HepG2 (cell line): Measurements from ENCODE around the gene PEX11B. TPM values are rescaled to one million over a fixed set of nuclear protein-coding genes. Genes with fewer than 3 reads are reported as not detected.

Experiments used
- ARNTL ChIP-seq: sonication (generic); formaldehyde crosslinking; IDR thresholded peaks from 2 replicates; pipeline ENCODE4 v1.4.0; 2020; ENCODE audit warnings: mild to moderate bottlenecking, missing genetic modification reagents
- BORCS8-MEF2B ChIP-seq: sonication (generic); formaldehyde crosslinking; IDR thresholded peaks from 2 replicates; pipeline ENCODE4 v1.8.0; 2022; ENCODE audit warnings: mild to moderate bottlenecking, missing genetic modification reagents
- CREB3 ChIP-seq: sonication (generic); formaldehyde crosslinking; IDR thresholded peaks from 2 replicates; pipeline ENCODE4 v1.5.0; 2020; ENCODE audit warnings: missing genetic modification reagents
- DRAP1 ChIP-seq: IDR thresholded peaks from 2 replicates; pipeline ENCODE4 v1.6.1; 2016; ENCODE audit warnings: missing genetic modification reagents, missing compliant biosample characterization
- MEIS2 ChIP-seq: sonication (generic); formaldehyde crosslinking; IDR thresholded peaks from 2 replicates; pipeline ENCODE4 v1.9.0; 2021; ENCODE audit warnings: mild to moderate bottlenecking, missing genetic modification reagents
- PCBP1 ChIP-seq: fragments of 200-400 bp; formaldehyde crosslinking; IDR thresholded peaks from 2 replicates; pipeline ENCODE4 v1.6.1; 2017; ENCODE audit warnings: mild to moderate bottlenecking, low read depth, low read length, borderline replicate concordance
- POGK ChIP-seq: sonication (generic); formaldehyde crosslinking; conservative IDR thresholded peaks from 2 replicates; pipeline ENCODE4 v1.8.0; 2022; ENCODE audit warnings: mild to moderate bottlenecking, moderate library complexity, missing genetic modification reagents
- RNF2 ChIP-seq: fragments of 450-650 bp; conservative IDR thresholded peaks from 2 replicates; pipeline ENCODE4 v1.6.1; 2016; ENCODE audit warnings: low read depth
- TMF1 ChIP-seq: sonication (generic); formaldehyde crosslinking; IDR thresholded peaks from 2 replicates; pipeline ENCODE4 v1.8.1; 2022; ENCODE audit warnings: low read depth, missing genetic modification reagents
- ZC3H4 ChIP-seq: sonication (generic); formaldehyde crosslinking; IDR thresholded peaks from 2 replicates; pipeline ENCODE4 v1.4.0; 2020; ENCODE audit warnings: missing genetic modification reagents, borderline replicate concordance
- ZFP82 ChIP-seq: sonication (generic); formaldehyde crosslinking; IDR thresholded peaks from 2 replicates; pipeline ENCODE4 v1.5.1; 2020; ENCODE audit warnings: mild to moderate bottlenecking, missing genetic modification reagents, borderline replicate concordance
- ZFY ChIP-seq: sonication (generic); formaldehyde crosslinking; IDR thresholded peaks from 2 replicates; pipeline ENCODE4 v1.4.0; 2020; ENCODE audit warnings: missing genetic modification reagents
- ZHX1 ChIP-seq: sonication (generic); formaldehyde crosslinking; IDR thresholded peaks from 2 replicates; pipeline ENCODE4 v1.8.1; 2022; ENCODE audit warnings: low read depth, mild to moderate bottlenecking, missing genetic modification reagents
- ZNF124 ChIP-seq: sonication (generic); formaldehyde crosslinking; IDR thresholded peaks from 2 replicates; pipeline ENCODE4 v1.4.0; 2020; ENCODE audit warnings: missing genetic modification reagents
- ZNF382 ChIP-seq: sonication (generic); formaldehyde crosslinking; IDR thresholded peaks from 2 replicates; pipeline ENCODE4 v1.5.0; 2020; ENCODE audit warnings: missing genetic modification reagents, mild to moderate bottlenecking, borderline replicate concordance
- ZNF687 ChIP-seq: sonication (generic); formaldehyde crosslinking; IDR thresholded peaks from 2 replicates; pipeline ENCODE4 v1.5.1; 2020; ENCODE audit warnings: mild to moderate bottlenecking, missing genetic modification reagents, moderate library complexity
- ZNF746 ChIP-seq: sonication (generic); formaldehyde crosslinking; IDR thresholded peaks from 2 replicates; pipeline ENCODE4 v1.8.0; 2022; ENCODE audit warnings: mild to moderate bottlenecking, missing genetic modification reagents
- ZNF766 ChIP-seq: sonication (generic); formaldehyde crosslinking; IDR thresholded peaks from 2 replicates; pipeline ENCODE4 v1.5.0; 2020; ENCODE audit warnings: missing genetic modification reagents, borderline replicate concordance
- ZSCAN9 ChIP-seq: IDR thresholded peaks from 2 replicates; pipeline ENCODE4 v1.6.1; 2016; ENCODE audit warnings: borderline replicate concordance
- polyA plus RNA-seq, 8 experiments: library from polyadenylated mRNA; depleted of rRNA in 3 of 8; stranded (reverse) in 7 of 8; unstranded in 1 of 8; fragments of >200 nt; fragmentation: Illumina TruSeq in 4 of 8; extraction: Trizol in 4 of 8; gene quantifications; 2 replicates each; pipeline versions ENCODE4 v1.2.1 to v1.2.3, GENCODE V29; 2011 to 2016; ENCODE audit warnings: low read depth in 4 of 8, missing spikeins in 1 of 8, mixed read lengths in 1 of 8; ENCODE audit not compliant: insufficient read depth in 1 of 8
- total RNA-seq, 5 experiments: library from RNA; depleted of rRNA; stranded (reverse); fragments of >200 nt; fragmentation: Illumina TruSeq; extraction: Trizol; gene quantifications; 2 replicates each; pipeline ENCODE4 v1.2.3, GENCODE V29; 2016; ENCODE audit warnings: low read depth in 1 of 5

PEX11B gene
- total and polyA plus RNA-seq, 2 of the 13 experiments (the other 11 are each of a cell fraction or from before 2014, with no cell fraction given) = 21.6 to 48.4 TPM

- TF ChIP-seq ZNF746 (CRISPR knock-in tag) = no peak
- TF ChIP-seq MEIS2 = no peak
- TF ChIP-seq ZNF382 = no peak
- no peak for TF ChIP-seq PCBP1
- TF ChIP-seq ZFP82 = no peak
- TF ChIP-seq ZNF687 (CRISPR knock-in tag) = peak; percentile 90
- TF ChIP-seq ZNF766 (CRISPR knock-in tag) = no peak
- peak; percentile 37; the same call in 1 of the 2 replicates for TF ChIP-seq ZSCAN9 (CRISPR knock-in tag)
- no peak; the same call in 1 of the 2 replicates for TF ChIP-seq ZNF124 (CRISPR knock-in tag)
- TF ChIP-seq ZHX1 (CRISPR knock-in tag) = peak; percentile 70; the same call in 1 of the 2 replicates
- TF ChIP-seq ZC3H4 (CRISPR knock-in tag) = no peak
- TF ChIP-seq POGK (CRISPR knock-in tag) = no peak; the same call in 1 of the 2 replicates
- TF ChIP-seq ARNTL = peak; percentile 62; the same call in 1 of the 2 replicates
- TF ChIP-seq CREB3 = no peak
- TF ChIP-seq RNF2 = peak; percentile 58; the same call in 1 of the 2 replicates
- peak; percentile 59 for TF ChIP-seq ZFY
- TF ChIP-seq DRAP1 (CRISPR knock-in tag) = peak; percentile 89
- TF ChIP-seq BORCS8-MEF2B (CRISPR knock-in tag) = peak; percentile 76
- TF ChIP-seq TMF1 (CRISPR knock-in tag) = no peak
Measured at GRCh38 chr1:145927063-145927886, 8.8 kb upstream of the PEX11B start, which contains the start of gene RBM8A (continued).
